ENCODE measurements around the gene DENND4A. TPM values are rescaled to one million over a fixed set of nuclear protein-coding genes. Genes with fewer than 3 reads are reported as not detected.

The DENND4A gene
- total and polyA plus RNA-seq, 9 of the 15 experiments (the other 6 are each of a cell fraction or from before 2014, with no cell fraction given) = 6.8 to 32.3 (median 19.9) TPM

GRCh38 chr15:65743637-65744252, 48.3 kb downstream of the DENND4A start (continued):
- peak; percentile 29; the same call in 1 of the 2 replicates for TF ChIP-seq JUND (IDR thresholded peaks at IDR 0.05; ENCODE audit: borderline replicate concordance, low read depth, low read length)
- peak; percentile 29; the same call in 1 of the 3 replicates for TF ChIP-seq JUND (tag; IDR thresholded peaks at IDR 0.05; ENCODE audit: borderline replicate concordance, low read depth, low read length)
- TF ChIP-seq CHAMP1 (IDR thresholded peaks at IDR 0.05) = peak; percentile 24; the same call in 1 of the 2 replicates
- TF ChIP-seq ZNF232 (CRISPR knock-in tag; IDR thresholded peaks at IDR 0.05) = no peak
- no peak for TF ChIP-seq ZNF511 (CRISPR knock-in tag; IDR thresholded peaks at IDR 0.05)
- no peak for TF ChIP-seq HIVEP1 (CRISPR knock-in tag; IDR thresholded peaks at IDR 0.05)
- no peak for TF ChIP-seq GABPB1 (CRISPR knock-in tag; IDR thresholded peaks at IDR 0.05)
- peak in 1 of 2 experiments; percentile 43; a peak in 1 of 4 replicates for TF ChIP-seq FOXA3 (CRISPR knock-in tag; conservative IDR thresholded peaks at IDR 0.05 in 1 of 2, IDR thresholded peaks at IDR 0.05 in 1 of 2)
- 0 out of 4 replicates have a peak, but pooled peaks of 1 of the 2 experiments have one; percentile 57 for TF ChIP-seq ZNF318 (IDR thresholded peaks at IDR 0.05; ENCODE audit: borderline replicate concordance in 1 of 2, low read depth in 1 of 2)
- peak; percentile 71 for TF ChIP-seq GATA2 (CRISPR knock-in tag; IDR thresholded peaks at IDR 0.05)
- TF ChIP-seq CREB3L1 (IDR thresholded peaks at IDR 0.05; ENCODE audit: borderline replicate concordance, low read depth) = no peak
- TF ChIP-seq PTBP1 (IDR thresholded peaks at IDR 0.05; ENCODE audit: low read depth, low read length) = no peak
- TF ChIP-seq GTF2B (IDR thresholded peaks at IDR 0.05; ENCODE audit: extremely low read depth, insufficient read length) = no peak
